ENCODE measurements around the gene SIRPD.

GRCh38 chr20:1566701-1567100 lies 9.2 kb upstream of the SIRPD start:
- TF ChIP-seq, protein P1, sequence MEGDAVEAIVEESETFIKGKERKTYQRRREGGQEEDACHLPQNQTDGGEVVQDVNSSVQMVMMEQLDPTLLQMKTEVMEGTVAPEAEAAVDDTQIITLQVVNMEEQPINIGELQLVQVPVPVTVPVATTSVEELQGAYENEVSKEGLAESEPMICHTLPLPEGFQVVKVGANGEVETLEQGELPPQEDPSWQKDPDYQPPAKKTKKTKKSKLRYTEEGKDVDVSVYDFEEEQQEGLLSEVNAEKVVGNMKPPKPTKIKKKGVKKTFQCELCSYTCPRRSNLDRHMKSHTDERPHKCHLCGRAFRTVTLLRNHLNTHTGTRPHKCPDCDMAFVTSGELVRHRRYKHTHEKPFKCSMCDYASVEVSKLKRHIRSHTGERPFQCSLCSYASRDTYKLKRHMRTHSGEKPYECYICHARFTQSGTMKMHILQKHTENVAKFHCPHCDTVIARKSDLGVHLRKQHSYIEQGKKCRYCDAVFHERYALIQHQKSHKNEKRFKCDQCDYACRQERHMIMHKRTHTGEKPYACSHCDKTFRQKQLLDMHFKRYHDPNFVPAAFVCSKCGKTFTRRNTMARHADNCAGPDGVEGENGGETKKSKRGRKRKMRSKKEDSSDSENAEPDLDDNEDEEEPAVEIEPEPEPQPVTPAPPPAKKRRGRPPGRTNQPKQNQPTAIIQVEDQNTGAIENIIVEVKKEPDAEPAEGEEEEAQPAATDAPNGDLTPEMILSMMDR (IDR thresholded peaks at IDR 0.05; ENCODE audit: low read depth, low read length, poor library complexity, severe bottlenecking) = no peak
- no peak for TF ChIP-seq EZH2phosphoT487 (IDR thresholded peaks at IDR 0.05; ENCODE audit: borderline replicate concordance, low read length)
